ENCODE measurements around the gene PRM3. TPM values are rescaled to one million over a fixed set of nuclear protein-coding genes. Genes with fewer than 3 reads are reported as not detected.

The PRM3 gene
- total and polyA plus RNA-seq, 2 donors (not counting 1 experiment from before 2014, with no cell fraction given), result not detected

GRCh38 chr16:11233727-11234376, 39.6 kb downstream of the PRM3 start:
- Histone ChIP-seq H2AFZ (ENCODE audit: insufficient read depth, low read depth, low read length, poor library complexity, severe bottlenecking) (no peak overlapping the region), H3K36me3 (replicated peaks in 1 of 2; ENCODE audit: control extremely low read depth in 1 of 2, control insufficient read depth in 1 of 2, extremely low read depth in 1 of 2, insufficient read depth in 2 of 2, low read length in 1 of 2) (no peaks in the 10 kb centered on the region), H3K27ac (ENCODE audit: low read length in 2 of 2) (no peak overlapping the region), H3K4me2 (replicated peaks; ENCODE audit: low read depth, low read length, poor library complexity, severe bottlenecking) (peak overlapping the region; percentile 92), H3K4me3 (ENCODE audit: control extremely low read depth in 1 of 5, extremely low read depth in 1 of 5, insufficient read depth in 1 of 5, low read depth in 2 of 5, low read length in 4 of 5) (no peak overlapping the region), H3K9me3 (ENCODE audit: control extremely low read depth in 1 of 3, control insufficient read depth in 2 of 3, insufficient read depth in 1 of 3, low read length in 2 of 3) (no peaks in the 10 kb centered on the region), H3K79me2 (ENCODE audit: control insufficient read depth, insufficient read depth, low read length) (no peaks in the 10 kb centered on the region), H3K4me1 (ENCODE audit: control insufficient read depth in 2 of 2, insufficient read depth in 2 of 2, low read length in 2 of 2) (peaks cover 16 to 19% of the 10 kb centered on the region in 2 donors), H4K20me1 (ENCODE audit: control insufficient read depth, insufficient read depth, low read length, poor library complexity, severe bottlenecking) (no peaks in the 10 kb centered on the region), H3K27me3 (replicated peaks in 1 of 4; ENCODE audit: control extremely low read depth in 1 of 4, control insufficient read depth in 3 of 4, insufficient read depth in 4 of 4, low read length in 3 of 4) (no peaks in the 10 kb centered on the region), H3K9ac (ENCODE audit: low read length) (peak overlapping the region; percentile 57)
- no peak for TF ChIP-seq EZH2 (IDR thresholded peaks at IDR 0.05; ENCODE audit: borderline replicate concordance, insufficient read depth, low read depth, low read length, poor library complexity, severe bottlenecking)
- TF ChIP-seq, protein P1, sequence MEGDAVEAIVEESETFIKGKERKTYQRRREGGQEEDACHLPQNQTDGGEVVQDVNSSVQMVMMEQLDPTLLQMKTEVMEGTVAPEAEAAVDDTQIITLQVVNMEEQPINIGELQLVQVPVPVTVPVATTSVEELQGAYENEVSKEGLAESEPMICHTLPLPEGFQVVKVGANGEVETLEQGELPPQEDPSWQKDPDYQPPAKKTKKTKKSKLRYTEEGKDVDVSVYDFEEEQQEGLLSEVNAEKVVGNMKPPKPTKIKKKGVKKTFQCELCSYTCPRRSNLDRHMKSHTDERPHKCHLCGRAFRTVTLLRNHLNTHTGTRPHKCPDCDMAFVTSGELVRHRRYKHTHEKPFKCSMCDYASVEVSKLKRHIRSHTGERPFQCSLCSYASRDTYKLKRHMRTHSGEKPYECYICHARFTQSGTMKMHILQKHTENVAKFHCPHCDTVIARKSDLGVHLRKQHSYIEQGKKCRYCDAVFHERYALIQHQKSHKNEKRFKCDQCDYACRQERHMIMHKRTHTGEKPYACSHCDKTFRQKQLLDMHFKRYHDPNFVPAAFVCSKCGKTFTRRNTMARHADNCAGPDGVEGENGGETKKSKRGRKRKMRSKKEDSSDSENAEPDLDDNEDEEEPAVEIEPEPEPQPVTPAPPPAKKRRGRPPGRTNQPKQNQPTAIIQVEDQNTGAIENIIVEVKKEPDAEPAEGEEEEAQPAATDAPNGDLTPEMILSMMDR (IDR thresholded peaks at IDR 0.05), result no peak
- DNase-seq, result no peak
- H3K4me3 Mint-ChIP-seq, result peak overlapping the region; percentile 71
- H3K4me1 Mint-ChIP-seq, result peaks cover 32% of the 10 kb centered on the region
- ChIA-PET POLR2A (no interaction called here), CTCF (interaction anchor here (0.7 to 2.1 kb wide), 5 partner anchors 9 to 153 kb away, joined by 3 to 9 read pairs (median 3); partner anchors contain the start of gene SOCS1)
- intact Hi-C loops (cut with micrococcal nuclease), result loop anchor here (2.0 kb wide), 1 partner anchor 19 kb away; no protein-coding TSS in a partner anchor
- WGBS (ENCODE audit: insufficient coverage), result 54% methylated on average over 5 of the region's 8 CpGs
- H3K9me3 Mint-ChIP-seq (ENCODE audit: insufficient read depth), result no peaks in the 10 kb centered on the region
- H3K27ac Mint-ChIP-seq, result peak overlapping the region; percentile 68
- H3K27me3 Mint-ChIP-seq, result no peaks in the 10 kb centered on the region
- no peak for ATAC-seq (ENCODE audit: low read depth)

All from B cell (primary cell).